Kidney (tissue), 14 donors: ENCODE measurements around the gene MRPS7. TPM values are rescaled to one million over a fixed set of nuclear protein-coding genes. Genes with fewer than 3 reads are reported as not detected.
A peak's percentile ranks its signal among the peaks of the same experiment; 100 is the strongest.

Experiments
- DNase-seq, 5 donors: peaks; one replicate each; pipeline ENCODE4 v3.0.0-alpha.2; 2013 to 2020
- FAIRE-seq: peaks from 2 replicates; lab custom pipeline; 2012; peaks lifted over from hg19 to GRCh38; lab: Jason Lieb, UNC
- H3K27ac ChIP-seq, 2 donors: one replicate each; pipeline ENCODE4 v1.7.0; 2013; ENCODE audit warnings: low read depth in 2 of 2, low read length in 2 of 2, inconsistent platforms in 1 of 2
- H3K27me3 ChIP-seq: one replicate; pipeline ENCODE4 v1.7.1; 2013; ENCODE audit warnings: low read length, inconsistent platforms; ENCODE audit not compliant: control insufficient read depth, insufficient read depth
- H3K36me3 ChIP-seq, 3 donors: one replicate each; pipeline versions ENCODE4 v1.7.0 to v1.7.1; 2013; ENCODE audit warnings: low read length in 3 of 3, control low read depth in 1 of 3, inconsistent platforms in 1 of 3; ENCODE audit not compliant: insufficient read depth in 3 of 3, control insufficient read depth in 2 of 3
- H3K4me1 ChIP-seq, 3 donors: one replicate each; pipeline versions ENCODE4 v1.7.0 to v1.7.1; 2013; ENCODE audit warnings: low read length in 3 of 3, inconsistent platforms in 1 of 3, low read depth in 1 of 3; ENCODE audit not compliant: control insufficient read depth in 2 of 3, insufficient read depth in 2 of 3
- H3K4me3 ChIP-seq, 3 donors: one replicate each; pipeline versions ENCODE4 v1.7.0 to v1.8.1; 2013; ENCODE audit warnings: low read length in 3 of 3, control low read depth in 1 of 3, inconsistent platforms in 1 of 3
- H3K9ac ChIP-seq, 3 donors: one replicate each; pipeline versions ENCODE4 v1.7.0 to v1.7.1; 2013; ENCODE audit warnings: low read length in 3 of 3, control low read depth in 1 of 3, inconsistent platforms in 1 of 3
- H3K9me3 ChIP-seq, 3 donors: one replicate each; pipeline versions ENCODE4 v1.7.0 to v1.7.1; 2013; ENCODE audit warnings: low read length in 3 of 3, control low read depth in 1 of 3, inconsistent platforms in 1 of 3; ENCODE audit not compliant: control insufficient read depth in 2 of 3, insufficient read depth in 1 of 3
- CTCF ChIP-seq: IDR thresholded peaks from 3 replicates; pipeline ENCODE4 v1.5.1; 2012; ENCODE audit warnings: mild to moderate bottlenecking, moderate library complexity, borderline replicate concordance; ENCODE audit not compliant: insufficient read depth; ENCODE audit errors: extremely low read depth
- intact Hi-C: fragments of 100-400 bp; cut with DNase I; formaldehyde crosslinking; loops from one replicate; pipeline ENCODE4 v1.11.1; 2022
- polyA plus RNA-seq: library from polyadenylated mRNA; stranded (reverse); fragments of 350-450 nt; fragmentation: Illumina TruSeq; extraction: RNeasy Lipid Tissue Mini Kit (QIAGEN cat#74804); gene quantifications from one replicate; pipeline ENCODE4 v1.2.3, GENCODE V29; 2014; ENCODE audit warnings: low read depth, low replicate concordance; ENCODE audit not compliant: insufficient read depth
- total RNA-seq: library from RNA; stranded (reverse); fragmentation: NEBNext Ultra II Directional; extraction: Animal tissue kit (Norgen Biotek cat#: 25700); gene quantifications from one replicate; pipeline ENCODE4 v1.2.1, GENCODE V29; 2021
- donor health status: control.
- donor health status: control.
- donor health status: control.
- donor health status: control.
- donor health status: control.
- donor health status: DM: yes; HTN: yes; CAD: no.
- donor health status: Normal renal cell carcinoma (clear cell type).

MRPS7 gene
- total and polyA plus RNA-seq, 2 donors from 2014 or later: 46.4 to 134 TPM

GRCh38 chr17:75242461-75243042 is 19.1 kb upstream of the MRPS7 start:
- no peak for TF ChIP-seq CTCF
- peaks cover 0 to 2% (median 0%) of the 10 kb centered on the region in 3 donors for H3K4me1 ChIP-seq
- intact Hi-C loops: no loop called here
- H3K36me3 ChIP-seq: peaks cover 8 to 68% (median 42%) of the 10 kb centered on the region in 3 donors
- H3K4me3 ChIP-seq: no peak overlapping the region
- no peak for FAIRE-seq
- no peak overlapping the region for H3K9ac ChIP-seq
- H3K9me3 ChIP-seq: no peaks in the 10 kb centered on the region
- DNase-seq: peak in 1 of 5 donors; percentile 25
- H3K27ac ChIP-seq: no peak overlapping the region
- H3K27me3 ChIP-seq: no peaks in the 10 kb centered on the region

- Histone ChIP-seq H3K9ac (no peak overlapping the region), H3K36me3 (peaks cover 8 to 59% (median 38%) of the 10 kb centered on the region in 3 donors), H3K4me3 (no peak overlapping the region), H3K27me3 (no peaks in the 10 kb centered on the region), H3K27ac (no peak overlapping the region), H3K4me1 (no peaks in the 10 kb centered on the region), H3K9me3 (no peaks in the 10 kb centered on the region)
- TF ChIP-seq CTCF: no peak
- no peak for FAIRE-seq
- no peak for DNase-seq
- intact Hi-C loops: no loop called here
These were observed 17.4 kb upstream of the MRPS7 start for GRCh38 chr17:75244133-75244866.

- no peak for TF ChIP-seq CTCF
- FAIRE-seq: no peak
- Histone ChIP-seq H3K27ac (no peak overlapping the region), H3K9me3 (no peaks in the 10 kb centered on the region), H3K9ac (no peak overlapping the region), H3K4me3 (no peak overlapping the region), H3K4me1 (peaks cover 0 to 1% (median 0%) of the 10 kb centered on the region in 3 donors), H3K36me3 (peaks cover 8 to 56% (median 38%) of the 10 kb centered on the region in 3 donors), H3K27me3 (no peaks in the 10 kb centered on the region)
- intact Hi-C loops: no loop called here
- DNase-seq: no peak
These were observed 16.7 kb upstream of the MRPS7 start for GRCh38 chr17:75245011-75245410.
